K562 (cell line): Measurements from ENCODE around the gene STX3. TPM values are rescaled to one million over a fixed set of nuclear protein-coding genes. Genes with fewer than 3 reads are reported as not detected.
A peak's percentile ranks its signal among the peaks of the same experiment; 100 is the strongest.

Source experiments
- BHLHE40 ChIP-seq: IDR thresholded peaks from 2 replicates; pipeline ENCODE4 v1.6.1; 2011; ENCODE audit warnings: low read length, improper control_type of control experiment
- HDAC2 ChIP-seq: fragments of 450-650 bp; IDR thresholded peaks from 2 replicates; pipeline ENCODE4 v1.6.1; 2016; ENCODE audit warnings: mild to moderate bottlenecking
- HDGF ChIP-seq: fragments of 450-650 bp; IDR thresholded peaks from 2 replicates; pipeline ENCODE4 v1.6.1; 2016
- NCOR1 ChIP-seq: fragments of 450-650 bp; IDR thresholded peaks from 2 replicates; pipeline ENCODE4 v1.6.1; 2016; ENCODE audit warnings: mild to moderate bottlenecking, moderate library complexity
- OTX1 ChIP-seq: fragments of 450-650 bp; formaldehyde crosslinking; IDR thresholded peaks from 2 replicates; pipeline ENCODE4 v1.4.0; 2022; ENCODE audit warnings: mild to moderate bottlenecking
- POLR2B ChIP-seq: fragments of 450-650 bp; IDR thresholded peaks from 2 replicates; pipeline ENCODE4 v1.6.1; 2018; ENCODE audit warnings: low read depth; ENCODE audit not compliant: partially characterized antibody
- SIN3A ChIP-seq, 2 experiments: fragments of 150-350 bp in 1 of 2; IDR thresholded peaks; 2 replicates each; pipeline ENCODE4 v1.6.1; 2011 to 2016; ENCODE audit warnings: borderline replicate concordance in 2 of 2, low read depth in 2 of 2, low read length in 2 of 2, mild to moderate bottlenecking in 2 of 2, moderate library complexity in 2 of 2; ENCODE audit not compliant: control insufficient read depth in 1 of 2
- SIN3B ChIP-seq: fragments of 450-650 bp; IDR thresholded peaks from 2 replicates; pipeline ENCODE4 v1.6.1; 2017; ENCODE audit warnings: low read depth, mild to moderate bottlenecking, moderate library complexity
- TAL1 ChIP-seq: fragments of 450-650 bp; IDR thresholded peaks from 2 replicates; pipeline ENCODE4 v1.6.1; 2016; ENCODE audit warnings: mild to moderate bottlenecking
- polyA plus RNA-seq, 8 experiments: library from polyadenylated mRNA; depleted of rRNA in 4 of 8; stranded (reverse) in 5 of 8; unstranded in 3 of 8; fragments of >200 nt; fragmentation: Nextera tagmentation in 2 of 8; fragmentation: Illumina TruSeq in 1 of 8; extraction: Ambion mirVana in 2 of 8; extraction: Trizol in 1 of 8; gene quantifications; 2 replicates each; pipeline versions ENCODE4 v1.2.1 to v1.2.3, GENCODE V29; 2011 to 2014; ENCODE audit warnings: inconsistent platforms in 1 of 8, missing spikeins in 1 of 8
- total RNA-seq, 7 experiments: library from RNA; depleted of rRNA in 6 of 7; stranded (reverse); fragments of >200 nt in 6 of 7; fragmentation: Illumina TruSeq in 2 of 7; extraction: Trizol in 2 of 7; gene quantifications; 2 replicates each; pipeline versions ENCODE4 v1.2.1 to v1.2.3, GENCODE V29; 2011 to 2021; ENCODE audit warnings: low replicate concordance in 1 of 7
- TF ChIP-seq, protein P1 (sequence below), 2 experiments: fragments of 450-650 bp; formaldehyde crosslinking in 1 of 2; IDR thresholded peaks; 2 replicates each; pipeline versions ENCODE4 v1.4.0 to v1.6.1; 2014 to 2020; ENCODE audit warnings: mild to moderate bottlenecking in 2 of 2, borderline replicate concordance in 1 of 2, low read depth in 1 of 2
- TF ChIP-seq, protein P2 (sequence below): fragments of 450-650 bp; formaldehyde crosslinking; IDR thresholded peaks from 2 replicates; pipeline ENCODE4 v1.4.0; 2020; ENCODE audit warnings: mild to moderate bottlenecking, moderate library complexity
- TF ChIP-seq, protein P3 (sequence below): IDR thresholded peaks from 2 replicates; pipeline ENCODE4 v1.6.1; 2014; ENCODE audit warnings: antibody characterized with exemption
- TF ChIP-seq, protein P4 (sequence below), 3 experiments: IDR thresholded peaks in 2 of 3; conservative IDR thresholded peaks in 1 of 3; 2 replicates each; pipeline ENCODE4 v1.5.1; 2011 to 2012; ENCODE audit warnings: low read length in 3 of 3, mild to moderate bottlenecking in 3 of 3, control low read depth in 2 of 3, improper control_type of control experiment in 1 of 3, inconsistent platforms in 1 of 3, low read depth in 1 of 3, mixed read lengths in 1 of 3, moderate library complexity in 1 of 3; ENCODE audit not compliant: insufficient read depth in 2 of 3

STX3 gene
- total and polyA plus RNA-seq, 9 of the 15 experiments (the other 6 are each of a cell fraction or from before 2014, with no cell fraction given) = 12.0 to 91.6 (median 48.7) TPM

DNA sequence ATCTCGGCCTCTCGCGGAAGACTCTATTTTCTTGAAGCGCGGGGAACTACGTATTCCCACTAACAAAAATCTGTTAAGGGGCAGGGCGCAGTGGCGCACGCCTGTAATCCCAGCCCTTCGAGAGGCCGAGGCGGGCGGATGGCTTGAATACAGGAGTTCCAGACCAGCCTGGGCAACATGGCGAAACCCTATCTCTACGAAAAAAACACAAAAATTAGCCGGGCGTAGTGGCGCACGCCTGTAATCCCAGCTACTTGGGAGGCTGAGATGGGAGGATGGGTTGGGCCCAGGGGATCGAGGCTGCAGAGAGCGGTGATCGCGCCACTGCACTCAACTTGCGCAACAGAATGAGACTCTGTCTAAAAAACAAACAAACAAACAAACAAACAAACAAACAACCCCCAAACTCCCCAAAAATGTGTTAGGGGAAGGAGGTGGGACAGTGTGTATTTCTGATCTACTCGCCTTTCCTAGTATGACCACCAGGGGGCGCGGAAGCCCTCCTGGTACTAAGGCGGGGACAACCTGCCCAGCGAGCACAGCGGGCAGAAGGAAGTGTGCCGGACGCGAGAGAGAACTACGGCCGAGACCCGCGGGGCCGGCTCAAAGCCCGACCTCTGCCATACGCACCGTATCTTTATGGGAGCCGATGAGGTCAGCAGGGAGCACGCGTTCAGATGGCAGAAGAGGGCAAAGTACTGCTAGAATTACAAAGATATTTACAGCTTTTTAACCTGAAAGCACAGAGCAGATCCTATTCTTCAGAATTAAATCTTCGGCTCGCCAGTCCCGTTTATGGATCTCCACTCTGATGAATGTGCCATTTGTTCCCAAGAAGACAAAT, 1.3 kb upstream of the STX3 start (continued):
- TF ChIP-seq, protein P1, sequence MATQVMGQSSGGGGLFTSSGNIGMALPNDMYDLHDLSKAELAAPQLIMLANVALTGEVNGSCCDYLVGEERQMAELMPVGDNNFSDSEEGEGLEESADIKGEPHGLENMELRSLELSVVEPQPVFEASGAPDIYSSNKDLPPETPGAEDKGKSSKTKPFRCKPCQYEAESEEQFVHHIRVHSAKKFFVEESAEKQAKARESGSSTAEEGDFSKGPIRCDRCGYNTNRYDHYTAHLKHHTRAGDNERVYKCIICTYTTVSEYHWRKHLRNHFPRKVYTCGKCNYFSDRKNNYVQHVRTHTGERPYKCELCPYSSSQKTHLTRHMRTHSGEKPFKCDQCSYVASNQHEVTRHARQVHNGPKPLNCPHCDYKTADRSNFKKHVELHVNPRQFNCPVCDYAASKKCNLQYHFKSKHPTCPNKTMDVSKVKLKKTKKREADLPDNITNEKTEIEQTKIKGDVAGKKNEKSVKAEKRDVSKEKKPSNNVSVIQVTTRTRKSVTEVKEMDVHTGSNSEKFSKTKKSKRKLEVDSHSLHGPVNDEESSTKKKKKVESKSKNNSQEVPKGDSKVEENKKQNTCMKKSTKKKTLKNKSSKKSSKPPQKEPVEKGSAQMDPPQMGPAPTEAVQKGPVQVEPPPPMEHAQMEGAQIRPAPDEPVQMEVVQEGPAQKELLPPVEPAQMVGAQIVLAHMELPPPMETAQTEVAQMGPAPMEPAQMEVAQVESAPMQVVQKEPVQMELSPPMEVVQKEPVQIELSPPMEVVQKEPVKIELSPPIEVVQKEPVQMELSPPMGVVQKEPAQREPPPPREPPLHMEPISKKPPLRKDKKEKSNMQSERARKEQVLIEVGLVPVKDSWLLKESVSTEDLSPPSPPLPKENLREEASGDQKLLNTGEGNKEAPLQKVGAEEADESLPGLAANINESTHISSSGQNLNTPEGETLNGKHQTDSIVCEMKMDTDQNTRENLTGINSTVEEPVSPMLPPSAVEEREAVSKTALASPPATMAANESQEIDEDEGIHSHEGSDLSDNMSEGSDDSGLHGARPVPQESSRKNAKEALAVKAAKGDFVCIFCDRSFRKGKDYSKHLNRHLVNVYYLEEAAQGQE (IDR thresholded peaks at IDR 0.05; ENCODE audit: borderline replicate concordance) = peak; percentile 86
- TF ChIP-seq, protein P1 (CRISPR knock-in tag; IDR thresholded peaks at IDR 0.05; ENCODE audit: low read depth) = 0 out of 2 replicates have a peak, but pooled peaks have one; percentile 24
- TF ChIP-seq TAL1 (peak; percentile 11; the same call in 1 of the 2 replicates), SIN3B (peak; percentile 51; the same call in 1 of the 2 replicates), BHLHE40 (peak; percentile 28), HDGF (no peak), HDAC2 (peak; percentile 20; the same call in 1 of the 2 replicates), SIN3A (IDR thresholded peaks at IDR 0.05; ENCODE audit: borderline replicate concordance in 2 of 2, control insufficient read depth in 1 of 2, low read depth in 2 of 2, low read length in 2 of 2) (0 out of 4 replicates have a peak, but pooled peaks of 1 of the 2 experiments have one; percentile 53), OTX1 (CRISPR knock-in tag) (peak; percentile 66; the same call in 1 of the 2 replicates), POLR2B (no peak), NCOR1 (peak; percentile 17; the same call in 1 of the 2 replicates)
- TF ChIP-seq, protein P2, sequence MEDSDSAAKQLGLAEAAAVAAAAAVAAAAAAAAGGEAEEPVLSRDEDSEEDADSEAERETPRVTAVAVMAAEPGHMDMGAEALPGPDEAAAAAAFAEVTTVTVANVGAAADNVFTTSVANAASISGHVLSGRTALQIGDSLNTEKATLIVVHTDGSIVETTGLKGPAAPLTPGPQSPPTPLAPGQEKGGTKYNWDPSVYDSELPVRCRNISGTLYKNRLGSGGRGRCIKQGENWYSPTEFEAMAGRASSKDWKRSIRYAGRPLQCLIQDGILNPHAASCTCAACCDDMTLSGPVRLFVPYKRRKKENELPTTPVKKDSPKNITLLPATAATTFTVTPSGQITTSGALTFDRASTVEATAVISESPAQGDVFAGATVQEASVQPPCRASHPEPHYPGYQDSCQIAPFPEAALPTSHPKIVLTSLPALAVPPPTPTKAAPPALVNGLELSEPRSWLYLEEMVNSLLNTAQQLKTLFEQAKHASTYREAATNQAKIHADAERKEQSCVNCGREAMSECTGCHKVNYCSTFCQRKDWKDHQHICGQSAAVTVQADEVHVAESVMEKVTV (CRISPR knock-in tag) = peak; percentile 85
- TF ChIP-seq, protein P3, sequence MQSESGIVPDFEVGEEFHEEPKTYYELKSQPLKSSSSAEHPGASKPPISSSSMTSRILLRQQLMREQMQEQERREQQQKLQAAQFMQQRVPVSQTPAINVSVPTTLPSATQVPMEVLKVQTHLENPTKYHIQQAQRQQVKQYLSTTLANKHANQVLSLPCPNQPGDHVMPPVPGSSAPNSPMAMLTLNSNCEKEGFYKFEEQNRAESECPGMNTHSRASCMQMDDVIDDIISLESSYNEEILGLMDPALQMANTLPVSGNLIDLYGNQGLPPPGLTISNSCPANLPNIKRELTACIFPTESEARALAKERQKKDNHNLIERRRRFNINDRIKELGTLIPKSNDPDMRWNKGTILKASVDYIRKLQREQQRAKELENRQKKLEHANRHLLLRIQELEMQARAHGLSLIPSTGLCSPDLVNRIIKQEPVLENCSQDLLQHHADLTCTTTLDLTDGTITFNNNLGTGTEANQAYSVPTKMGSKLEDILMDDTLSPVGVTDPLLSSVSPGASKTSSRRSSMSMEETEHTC = no peak
- TF ChIP-seq, protein P4, sequence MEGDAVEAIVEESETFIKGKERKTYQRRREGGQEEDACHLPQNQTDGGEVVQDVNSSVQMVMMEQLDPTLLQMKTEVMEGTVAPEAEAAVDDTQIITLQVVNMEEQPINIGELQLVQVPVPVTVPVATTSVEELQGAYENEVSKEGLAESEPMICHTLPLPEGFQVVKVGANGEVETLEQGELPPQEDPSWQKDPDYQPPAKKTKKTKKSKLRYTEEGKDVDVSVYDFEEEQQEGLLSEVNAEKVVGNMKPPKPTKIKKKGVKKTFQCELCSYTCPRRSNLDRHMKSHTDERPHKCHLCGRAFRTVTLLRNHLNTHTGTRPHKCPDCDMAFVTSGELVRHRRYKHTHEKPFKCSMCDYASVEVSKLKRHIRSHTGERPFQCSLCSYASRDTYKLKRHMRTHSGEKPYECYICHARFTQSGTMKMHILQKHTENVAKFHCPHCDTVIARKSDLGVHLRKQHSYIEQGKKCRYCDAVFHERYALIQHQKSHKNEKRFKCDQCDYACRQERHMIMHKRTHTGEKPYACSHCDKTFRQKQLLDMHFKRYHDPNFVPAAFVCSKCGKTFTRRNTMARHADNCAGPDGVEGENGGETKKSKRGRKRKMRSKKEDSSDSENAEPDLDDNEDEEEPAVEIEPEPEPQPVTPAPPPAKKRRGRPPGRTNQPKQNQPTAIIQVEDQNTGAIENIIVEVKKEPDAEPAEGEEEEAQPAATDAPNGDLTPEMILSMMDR (IDR thresholded peaks at IDR 0.05 in 2 of 3, conservative IDR thresholded peaks at IDR 0.05 in 1 of 3; ENCODE audit: insufficient read depth in 2 of 3, low read depth in 1 of 3, low read length in 3 of 3) = peak; percentile 86 to 93 (median 87)
